ENCODE data around the gene FNDC5.

Gene FNDC5

DNA sequence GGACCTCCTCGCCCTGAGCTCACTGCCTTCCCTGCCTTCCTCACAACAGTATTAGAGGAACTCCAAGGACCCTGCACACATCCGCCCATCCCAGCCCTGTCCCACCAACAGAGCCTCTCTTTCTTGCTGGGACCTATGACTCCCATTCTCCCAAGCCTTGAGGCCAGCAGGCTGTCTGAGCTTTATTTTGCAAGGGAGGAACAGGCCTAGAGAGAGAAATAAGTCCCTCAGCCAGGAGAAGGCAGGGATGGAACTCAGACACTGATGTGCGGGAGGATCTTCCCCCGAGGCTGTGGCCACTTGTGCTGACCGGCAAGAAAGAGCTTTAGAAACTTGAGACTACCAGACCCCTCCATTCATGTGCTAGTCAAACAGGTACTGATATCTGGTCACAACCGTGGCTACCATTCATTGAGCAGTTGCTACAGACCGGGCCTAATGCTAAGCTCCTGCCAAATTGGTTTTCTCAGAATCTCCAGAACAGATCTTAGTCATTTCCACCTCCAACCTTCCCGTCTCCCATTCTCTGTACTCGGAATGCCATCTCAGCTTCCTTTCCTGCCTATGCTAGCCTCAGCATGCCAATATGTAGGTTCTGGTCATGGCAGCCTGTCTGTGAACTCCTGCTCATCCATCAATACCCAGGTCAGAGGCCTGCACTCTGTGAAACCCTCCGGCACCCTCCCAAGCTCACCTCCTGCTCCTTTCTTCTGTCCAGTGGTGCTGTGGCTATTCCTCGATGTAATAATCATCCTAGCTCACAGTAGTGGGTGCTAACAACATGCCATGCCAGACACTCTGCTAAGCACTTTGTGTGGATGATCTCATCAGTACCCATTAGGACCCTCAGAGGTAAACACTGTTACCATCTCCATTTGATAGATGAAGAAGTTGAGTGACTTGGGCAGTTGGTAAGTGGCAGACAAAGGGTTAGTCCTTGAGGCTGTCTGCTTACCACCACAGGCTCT is 26.7 kb upstream of the FNDC5 start:
- TF ChIP-seq ISL1 (CRISPR knock-in tag; IDR thresholded peaks at IDR 0.05), result no peak
- TF ChIP-seq ZFP3 (CRISPR knock-in tag; IDR thresholded peaks at IDR 0.05), result peak; percentile 81
- no peak for ATAC-seq

DNA sequence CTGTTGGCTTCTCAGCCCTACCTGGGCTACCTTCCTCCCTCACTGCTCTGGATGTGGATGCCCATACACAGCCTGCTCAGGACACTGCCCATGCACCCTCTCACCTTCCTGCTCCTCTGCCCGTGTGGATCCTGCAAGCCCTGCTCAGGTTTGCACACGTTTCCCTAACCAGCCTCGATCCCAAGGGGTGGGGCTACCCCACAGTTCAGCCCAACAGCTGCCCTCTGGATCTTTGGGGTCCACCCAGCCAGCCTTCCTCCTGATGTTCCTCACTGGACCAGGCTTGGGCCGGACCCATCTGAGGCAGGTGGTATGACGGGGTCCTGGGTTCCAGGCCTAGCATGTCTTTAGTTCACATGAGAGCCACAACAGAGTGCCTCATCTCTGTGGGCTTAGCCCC is 25.7 kb upstream of the FNDC5 start:
- TF ChIP-seq, protein P1, sequence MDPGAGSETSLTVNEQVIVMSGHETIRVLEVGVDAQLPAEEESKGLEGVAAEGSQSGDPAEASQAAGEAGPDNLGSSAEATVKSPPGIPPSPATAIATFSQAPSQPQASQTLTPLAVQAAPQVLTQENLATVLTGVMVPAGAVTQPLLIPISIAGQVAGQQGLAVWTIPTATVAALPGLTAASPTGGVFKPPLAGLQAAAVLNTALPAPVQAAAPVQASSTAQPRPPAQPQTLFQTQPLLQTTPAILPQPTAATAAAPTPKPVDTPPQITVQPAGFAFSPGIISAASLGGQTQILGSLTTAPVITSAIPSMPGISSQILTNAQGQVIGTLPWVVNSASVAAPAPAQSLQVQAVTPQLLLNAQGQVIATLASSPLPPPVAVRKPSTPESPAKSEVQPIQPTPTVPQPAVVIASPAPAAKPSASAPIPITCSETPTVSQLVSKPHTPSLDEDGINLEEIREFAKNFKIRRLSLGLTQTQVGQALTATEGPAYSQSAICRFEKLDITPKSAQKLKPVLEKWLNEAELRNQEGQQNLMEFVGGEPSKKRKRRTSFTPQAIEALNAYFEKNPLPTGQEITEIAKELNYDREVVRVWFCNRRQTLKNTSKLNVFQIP (CRISPR knock-in tag; IDR thresholded peaks at IDR 0.05; ENCODE audit: borderline replicate concordance, low read depth), result no peak
- TF ChIP-seq TCF4 (CRISPR knock-in tag; IDR thresholded peaks at IDR 0.05; ENCODE audit: borderline replicate concordance), result no peak
- TF ChIP-seq ZNF70 (CRISPR knock-in tag; IDR thresholded peaks at IDR 0.05), result no peak
- no peak for TF ChIP-seq OSR1 (CRISPR knock-in tag; IDR thresholded peaks at IDR 0.05)
- TF ChIP-seq RARB (CRISPR knock-in tag; IDR thresholded peaks at IDR 0.05), result no peak
- TF ChIP-seq ZNF8 (CRISPR knock-in tag; IDR thresholded peaks at IDR 0.05), result no peak
- TF ChIP-seq, protein P2, sequence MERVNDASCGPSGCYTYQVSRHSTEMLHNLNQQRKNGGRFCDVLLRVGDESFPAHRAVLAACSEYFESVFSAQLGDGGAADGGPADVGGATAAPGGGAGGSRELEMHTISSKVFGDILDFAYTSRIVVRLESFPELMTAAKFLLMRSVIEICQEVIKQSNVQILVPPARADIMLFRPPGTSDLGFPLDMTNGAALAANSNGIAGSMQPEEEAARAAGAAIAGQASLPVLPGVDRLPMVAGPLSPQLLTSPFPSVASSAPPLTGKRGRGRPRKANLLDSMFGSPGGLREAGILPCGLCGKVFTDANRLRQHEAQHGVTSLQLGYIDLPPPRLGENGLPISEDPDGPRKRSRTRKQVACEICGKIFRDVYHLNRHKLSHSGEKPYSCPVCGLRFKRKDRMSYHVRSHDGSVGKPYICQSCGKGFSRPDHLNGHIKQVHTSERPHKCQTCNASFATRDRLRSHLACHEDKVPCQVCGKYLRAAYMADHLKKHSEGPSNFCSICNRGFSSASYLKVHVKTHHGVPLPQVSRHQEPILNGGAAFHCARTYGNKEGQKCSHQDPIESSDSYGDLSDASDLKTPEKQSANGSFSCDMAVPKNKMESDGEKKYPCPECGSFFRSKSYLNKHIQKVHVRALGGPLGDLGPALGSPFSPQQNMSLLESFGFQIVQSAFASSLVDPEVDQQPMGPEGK (CRISPR knock-in tag; IDR thresholded peaks at IDR 0.05; ENCODE audit: borderline replicate concordance), result no peak
- TF ChIP-seq ZNF565 (CRISPR knock-in tag; conservative IDR thresholded peaks at IDR 0.05; ENCODE audit: low read depth), result no peak
- TF ChIP-seq PPARA (CRISPR knock-in tag; IDR thresholded peaks at IDR 0.05; ENCODE audit: borderline replicate concordance), result no peak
- no peak for TF ChIP-seq ISL1 (CRISPR knock-in tag; IDR thresholded peaks at IDR 0.05)
- no peak for TF ChIP-seq ZFP3 (CRISPR knock-in tag; IDR thresholded peaks at IDR 0.05)
- TF ChIP-seq, protein P3, sequence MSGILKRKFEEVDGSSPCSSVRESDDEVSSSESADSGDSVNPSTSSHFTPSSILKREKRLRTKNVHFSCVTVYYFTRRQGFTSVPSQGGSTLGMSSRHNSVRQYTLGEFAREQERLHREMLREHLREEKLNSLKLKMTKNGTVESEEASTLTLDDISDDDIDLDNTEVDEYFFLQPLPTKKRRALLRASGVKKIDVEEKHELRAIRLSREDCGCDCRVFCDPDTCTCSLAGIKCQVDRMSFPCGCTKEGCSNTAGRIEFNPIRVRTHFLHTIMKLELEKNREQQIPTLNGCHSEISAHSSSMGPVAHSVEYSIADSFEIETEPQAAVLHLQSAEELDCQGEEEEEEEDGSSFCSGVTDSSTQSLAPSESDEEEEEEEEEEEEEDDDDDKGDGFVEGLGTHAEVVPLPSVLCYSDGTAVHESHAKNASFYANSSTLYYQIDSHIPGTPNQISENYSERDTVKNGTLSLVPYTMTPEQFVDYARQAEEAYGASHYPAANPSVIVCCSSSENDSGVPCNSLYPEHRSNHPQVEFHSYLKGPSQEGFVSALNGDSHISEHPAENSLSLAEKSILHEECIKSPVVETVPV (CRISPR knock-in tag; IDR thresholded peaks at IDR 0.05), result no peak
- no peak for TF ChIP-seq ZC3H10 (CRISPR knock-in tag; IDR thresholded peaks at IDR 0.05)
- no peak for TF ChIP-seq ZFP30 (CRISPR knock-in tag; IDR thresholded peaks at IDR 0.05)
- TF ChIP-seq BACH2 (CRISPR knock-in tag; IDR thresholded peaks at IDR 0.05; ENCODE audit: borderline replicate concordance), result no peak
- no peak for ATAC-seq

DNA sequence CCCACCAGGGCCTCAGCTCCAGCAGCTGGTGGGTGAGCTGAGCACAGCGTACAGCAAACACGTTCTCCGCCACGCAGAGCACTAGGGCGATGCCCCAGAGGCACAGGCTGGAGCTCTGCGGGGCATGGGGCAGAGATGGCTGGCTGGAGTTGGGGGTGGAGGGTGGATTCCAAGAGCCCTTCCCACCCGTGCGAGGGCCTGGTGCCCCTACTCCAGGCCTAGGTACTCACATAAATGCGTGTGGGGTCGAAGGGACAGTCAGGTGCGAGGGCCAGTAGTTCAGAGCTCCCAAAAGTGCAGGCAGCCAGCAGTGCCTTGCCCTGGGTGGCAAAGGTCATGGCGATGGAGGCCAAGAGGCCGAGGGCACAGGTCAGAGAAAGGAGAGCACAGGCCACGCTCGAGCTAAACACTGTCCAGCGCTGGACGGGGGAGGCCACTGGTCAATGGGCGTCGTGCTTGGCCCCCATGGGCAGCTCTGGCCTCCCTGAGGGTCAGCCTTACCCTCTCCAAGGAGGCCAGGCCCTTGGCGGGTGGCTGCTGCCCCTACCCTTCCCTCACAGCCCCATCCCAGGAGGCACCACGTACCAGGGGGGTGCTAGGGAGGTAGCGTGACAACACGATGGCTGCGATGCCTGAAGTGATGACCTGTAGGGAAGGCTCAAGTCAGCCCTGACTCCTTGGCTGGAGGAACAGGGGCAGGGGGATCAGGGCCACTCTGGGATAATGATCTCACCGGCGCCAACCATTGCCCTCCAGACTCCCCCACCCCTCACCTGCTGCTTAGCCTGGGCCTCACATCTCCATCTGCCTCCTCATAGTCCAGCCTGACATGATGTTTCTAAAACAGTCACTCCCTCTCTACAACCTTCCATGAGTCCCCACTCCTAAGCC is 24.9 kb upstream of the FNDC5 start:
- ATAC-seq, result no peak

More for the DNA sequence above, 24.9 kb upstream of the FNDC5 start:
- TF ChIP-seq TCF4 (CRISPR knock-in tag; IDR thresholded peaks at IDR 0.05; ENCODE audit: borderline replicate concordance) (no peak), ZC3H10 (CRISPR knock-in tag; IDR thresholded peaks at IDR 0.05) (no peak), TOX (CRISPR knock-in tag; IDR thresholded peaks at IDR 0.05; ENCODE audit: borderline replicate concordance) (no peak), PPARA (CRISPR knock-in tag; IDR thresholded peaks at IDR 0.05; ENCODE audit: borderline replicate concordance) (no peak), OSR1 (CRISPR knock-in tag; IDR thresholded peaks at IDR 0.05) (no peak), ZNF565 (CRISPR knock-in tag; conservative IDR thresholded peaks at IDR 0.05; ENCODE audit: low read depth) (no peak), CSDC2 (CRISPR knock-in tag; IDR thresholded peaks at IDR 0.05) (no peak), ZFP30 (CRISPR knock-in tag; IDR thresholded peaks at IDR 0.05) (no peak), ZNF70 (CRISPR knock-in tag; IDR thresholded peaks at IDR 0.05) (no peak), RARB (CRISPR knock-in tag; IDR thresholded peaks at IDR 0.05) (no peak), ISL1 (CRISPR knock-in tag; IDR thresholded peaks at IDR 0.05) (no peak)
- TF ChIP-seq, protein P1 (CRISPR knock-in tag; IDR thresholded peaks at IDR 0.05; ENCODE audit: borderline replicate concordance, low read depth), result no peak
- TF ChIP-seq, protein P2 (CRISPR knock-in tag; IDR thresholded peaks at IDR 0.05; ENCODE audit: borderline replicate concordance), result no peak
